ENCODE data around the gene MACROD2. TPM values are rescaled to one million over a fixed set of nuclear protein-coding genes. Genes with fewer than 3 reads are reported as not detected.
"Not testable (repeated sequence)": the region's sequence is repeated elsewhere in the genome, so short reads cannot be mapped to it uniquely, and the experiment has no call there.

The MACROD2 gene
- total RNA-seq, 1 donor from 2014 or later, result not detected

DNA sequence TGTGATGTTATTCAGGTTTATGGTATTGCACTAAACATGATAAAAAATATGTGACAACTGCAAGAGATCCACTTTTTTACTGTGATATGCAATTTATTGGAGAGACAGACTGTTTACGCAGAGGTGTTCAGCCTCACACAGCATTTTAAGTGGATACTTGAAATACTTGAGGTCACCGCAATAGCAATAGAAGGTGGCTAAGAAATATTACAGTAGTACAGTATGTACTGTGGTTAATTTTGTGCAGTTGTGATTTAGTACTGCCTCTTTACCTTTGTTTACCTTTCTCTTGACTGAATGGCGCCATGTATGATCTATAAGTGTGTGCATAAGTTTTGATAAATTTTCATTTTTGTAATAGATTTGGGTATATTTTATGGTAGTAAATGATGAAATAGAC, 17.4 kb downstream of the MACROD2 start:
- Mint-ChIP-seq H3K36me3 (ENCODE audit: low read depth) (no peaks in the 10 kb centered on the region), H3K9me3 (no peaks in the 10 kb centered on the region), H3K27ac (no peak overlapping the region), H3K27me3 (ENCODE audit: insufficient read depth) (no peaks in the 10 kb centered on the region), H3K4me3 (no peak overlapping the region), H3K4me1 (ENCODE audit: low read depth) (no peaks in the 10 kb centered on the region)
- no peak for DNase-seq (ENCODE audit: low spot score)
- intact Hi-C loops (cut with micrococcal nuclease), result no loop called here

DNA sequence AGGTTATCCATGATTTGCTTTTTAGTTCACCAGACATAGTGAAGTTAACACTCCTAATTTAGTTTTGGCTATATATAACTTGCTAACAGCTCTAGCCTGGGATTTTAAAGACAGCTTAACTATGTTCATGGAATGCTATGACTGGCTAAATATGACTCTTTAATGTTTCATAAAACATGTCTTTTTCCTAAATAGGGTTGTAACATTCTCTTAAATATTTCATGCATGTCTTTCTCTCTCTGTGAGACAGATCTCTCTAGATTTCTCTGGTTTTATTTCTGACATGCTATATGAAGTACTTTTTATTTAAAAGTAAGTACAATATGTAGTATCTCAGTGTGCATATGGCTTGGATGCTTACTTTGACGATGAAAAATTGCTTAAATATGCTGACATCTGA, 35.7 kb downstream of the MACROD2 start:
- no peak overlapping the region for H3K27ac Mint-ChIP-seq
- H3K27me3 Mint-ChIP-seq (ENCODE audit: insufficient read depth), result no peaks in the 10 kb centered on the region
- peaks cover 4% of the 10 kb centered on the region for H3K9me3 Mint-ChIP-seq
- no peak for DNase-seq (ENCODE audit: low spot score)
- no peaks in the 10 kb centered on the region for H3K4me1 Mint-ChIP-seq (ENCODE audit: low read depth)
- no peaks in the 10 kb centered on the region for H3K36me3 Mint-ChIP-seq (ENCODE audit: low read depth)
- H3K4me3 Mint-ChIP-seq, result no peak overlapping the region
- intact Hi-C loops (cut with micrococcal nuclease), result no loop called here

DNA sequence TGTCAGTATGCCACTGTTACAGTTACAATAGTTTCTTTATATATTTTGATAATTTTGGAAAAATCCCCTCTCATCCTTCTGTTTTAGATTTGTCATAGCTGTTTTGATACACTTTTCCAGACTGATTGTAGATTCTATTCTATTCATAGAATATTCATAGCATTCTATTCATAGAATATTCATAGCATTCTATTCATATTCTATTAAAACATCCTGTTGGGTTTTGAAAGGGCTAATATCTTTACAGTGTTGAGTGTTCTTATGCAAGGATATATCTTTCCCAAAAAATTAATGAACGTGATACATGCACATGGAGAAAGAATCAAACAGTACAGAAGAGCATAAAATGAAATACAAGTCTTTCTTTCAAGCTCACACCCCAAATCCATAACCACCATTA, 38.0 kb downstream of the MACROD2 start:
- H3K36me3 Mint-ChIP-seq (ENCODE audit: low read depth), result no peaks in the 10 kb centered on the region
- H3K27ac Mint-ChIP-seq, result no peak overlapping the region
- no peak overlapping the region for H3K4me3 Mint-ChIP-seq
- intact Hi-C loops (cut with micrococcal nuclease), result no loop called here
- no peak for DNase-seq (ENCODE audit: low spot score)
- H3K9me3 Mint-ChIP-seq, result peaks cover 4% of the 10 kb centered on the region
- no peaks in the 10 kb centered on the region for H3K27me3 Mint-ChIP-seq (ENCODE audit: insufficient read depth)
- H3K4me1 Mint-ChIP-seq (ENCODE audit: low read depth), result no peaks in the 10 kb centered on the region

DNA sequence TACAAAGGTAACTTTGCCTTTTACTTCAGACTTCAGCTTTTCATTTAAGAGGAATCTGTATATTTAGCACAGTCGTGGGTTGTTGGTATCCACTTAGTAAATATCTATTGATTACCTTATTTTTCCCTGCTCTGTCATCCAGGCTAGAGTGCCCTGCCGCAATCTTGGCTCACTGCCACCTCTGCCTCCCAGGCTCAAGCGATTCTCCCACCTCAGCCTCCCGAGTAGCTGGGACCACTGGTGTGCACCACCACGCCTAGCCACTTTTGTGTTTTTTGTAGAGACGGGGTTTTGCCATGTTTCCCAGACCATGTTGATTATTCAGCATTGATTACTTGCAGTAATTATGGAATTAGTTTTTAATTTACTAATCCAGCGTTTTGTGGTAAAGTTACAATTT, 41.3 kb downstream of the MACROD2 start:
- intact Hi-C loops (cut with micrococcal nuclease), result no loop called here
- Mint-ChIP-seq H3K27me3 (ENCODE audit: insufficient read depth) (no peaks in the 10 kb centered on the region), H3K4me3 (no peak overlapping the region), H3K4me1 (ENCODE audit: low read depth) (no peaks in the 10 kb centered on the region), H3K27ac (no peak overlapping the region), H3K9me3 (no peaks in the 10 kb centered on the region), H3K36me3 (ENCODE audit: low read depth) (no peaks in the 10 kb centered on the region)
- no peak for DNase-seq (ENCODE audit: low spot score)

DNA sequence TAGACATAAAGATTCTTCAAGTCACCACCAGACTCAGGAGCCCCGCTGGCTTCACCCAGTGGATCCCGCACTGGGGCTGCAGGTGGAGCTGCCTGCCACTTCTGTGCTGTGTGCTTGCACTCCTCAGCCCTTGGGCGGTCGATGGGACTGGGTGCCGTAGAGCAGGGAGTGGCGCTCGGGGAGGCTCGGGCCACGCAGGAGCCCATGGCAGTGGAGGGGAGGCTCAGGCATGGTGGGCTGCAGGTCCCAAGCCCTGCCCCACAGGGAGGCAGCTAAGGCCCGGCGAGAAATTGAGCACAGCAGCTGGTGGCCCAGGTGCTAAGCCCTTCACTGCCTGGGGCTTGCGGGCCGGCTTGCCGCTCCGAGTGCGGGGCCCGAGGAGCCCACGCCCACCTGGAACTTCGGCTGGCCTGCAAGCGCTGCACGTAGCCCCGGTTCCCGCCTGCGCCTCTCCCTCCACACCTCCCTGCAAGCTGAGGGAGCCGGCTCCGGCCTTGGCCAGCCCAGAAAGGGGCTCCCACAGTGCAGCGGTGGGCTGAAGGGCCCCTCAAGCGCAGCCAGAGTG, 49.5 kb downstream of the MACROD2 start:
- DNase-seq (ENCODE audit: low spot score); H3K9me3 Mint-ChIP-seq; H3K36me3 Mint-ChIP-seq (ENCODE audit: low read depth); H3K4me1 Mint-ChIP-seq (ENCODE audit: low read depth); H3K27me3 Mint-ChIP-seq (ENCODE audit: insufficient read depth); H3K4me3 Mint-ChIP-seq; intact Hi-C loops (cut with micrococcal nuclease); H3K27ac Mint-ChIP-seq: not testable (repeated sequence)

DNA sequence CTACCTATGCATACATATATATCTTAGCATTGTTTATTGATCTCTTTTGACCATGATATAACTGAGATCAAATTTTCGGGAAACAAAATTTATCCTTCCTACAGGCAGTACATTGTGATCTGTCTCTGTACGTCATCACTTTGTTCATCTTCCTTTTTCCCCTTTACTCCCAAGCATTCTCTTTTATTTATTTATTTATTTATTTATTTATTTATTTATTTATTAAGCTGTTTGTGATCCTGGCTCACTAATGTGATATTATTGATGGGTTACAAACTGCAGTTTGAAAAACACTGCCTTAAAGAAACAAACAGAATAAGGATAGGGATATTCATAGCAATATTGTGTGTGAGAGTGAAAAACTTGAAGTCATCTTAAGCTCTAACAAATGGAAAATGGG, 51.2 kb downstream of the MACROD2 start:
- intact Hi-C loops (cut with micrococcal nuclease), result no loop called here
- Mint-ChIP-seq H3K27me3 (ENCODE audit: insufficient read depth) (no peaks in the 10 kb centered on the region), H3K4me3 (no peak overlapping the region), H3K36me3 (ENCODE audit: low read depth) (no peaks in the 10 kb centered on the region), H3K9me3 (no peaks in the 10 kb centered on the region), H3K4me1 (ENCODE audit: low read depth) (no peaks in the 10 kb centered on the region), H3K27ac (no peak overlapping the region)
- no peak for DNase-seq (ENCODE audit: low spot score)

DNA sequence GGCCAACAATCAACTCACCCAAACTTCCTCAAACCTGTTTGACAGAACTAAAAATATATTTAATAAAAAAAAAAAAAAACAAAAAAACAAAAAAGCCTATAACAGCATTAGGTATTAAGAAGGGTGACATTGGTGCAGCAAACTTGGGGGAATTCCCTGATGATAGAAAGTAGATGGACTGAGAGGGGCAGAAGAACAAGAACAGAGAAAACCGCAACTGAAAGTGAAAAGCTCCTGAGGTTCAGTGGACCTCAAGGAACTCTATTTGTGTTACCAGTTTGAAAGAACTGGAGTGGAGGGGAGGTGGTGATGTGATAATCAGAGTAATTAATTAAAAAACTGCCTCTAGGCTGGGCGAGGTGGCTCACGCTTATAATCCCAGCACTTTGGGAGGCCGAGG, 53.8 kb downstream of the MACROD2 start:
- intact Hi-C loops (cut with micrococcal nuclease), result no loop called here
- no peaks in the 10 kb centered on the region for H3K27me3 Mint-ChIP-seq (ENCODE audit: insufficient read depth)
- no peaks in the 10 kb centered on the region for H3K4me1 Mint-ChIP-seq (ENCODE audit: low read depth)
- H3K36me3 Mint-ChIP-seq (ENCODE audit: low read depth), result no peaks in the 10 kb centered on the region
- H3K9me3 Mint-ChIP-seq, result no peaks in the 10 kb centered on the region
- no peak for DNase-seq (ENCODE audit: low spot score)
- no peak overlapping the region for H3K4me3 Mint-ChIP-seq
- no peak overlapping the region for H3K27ac Mint-ChIP-seq

DNA sequence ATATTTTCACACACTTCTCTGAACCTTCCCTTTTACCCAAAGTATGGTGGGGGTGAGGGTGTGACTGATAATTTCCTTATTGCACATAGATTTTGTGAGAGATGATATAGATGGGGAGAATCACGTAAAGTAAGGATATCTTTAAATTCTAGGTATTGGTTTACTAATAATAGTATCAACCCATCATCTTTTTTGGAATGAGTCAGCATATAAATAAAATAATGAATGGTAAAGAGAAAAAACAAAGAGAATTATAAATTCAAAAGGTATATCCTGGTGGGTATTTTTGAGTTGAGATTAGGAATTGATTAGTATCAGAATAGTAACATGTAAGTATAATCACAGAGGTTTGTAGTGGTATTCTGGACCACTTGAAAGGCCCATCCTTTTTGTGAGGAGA, 56.1 kb downstream of the MACROD2 start:
- Mint-ChIP-seq H3K36me3 (ENCODE audit: low read depth) (no peaks in the 10 kb centered on the region), H3K4me3 (no peak overlapping the region), H3K9me3 (no peaks in the 10 kb centered on the region), H3K27me3 (ENCODE audit: insufficient read depth) (no peaks in the 10 kb centered on the region), H3K27ac (no peak overlapping the region), H3K4me1 (ENCODE audit: low read depth) (no peaks in the 10 kb centered on the region)
- intact Hi-C loops (cut with micrococcal nuclease), result no loop called here
- no peak for DNase-seq (ENCODE audit: low spot score)

DNA sequence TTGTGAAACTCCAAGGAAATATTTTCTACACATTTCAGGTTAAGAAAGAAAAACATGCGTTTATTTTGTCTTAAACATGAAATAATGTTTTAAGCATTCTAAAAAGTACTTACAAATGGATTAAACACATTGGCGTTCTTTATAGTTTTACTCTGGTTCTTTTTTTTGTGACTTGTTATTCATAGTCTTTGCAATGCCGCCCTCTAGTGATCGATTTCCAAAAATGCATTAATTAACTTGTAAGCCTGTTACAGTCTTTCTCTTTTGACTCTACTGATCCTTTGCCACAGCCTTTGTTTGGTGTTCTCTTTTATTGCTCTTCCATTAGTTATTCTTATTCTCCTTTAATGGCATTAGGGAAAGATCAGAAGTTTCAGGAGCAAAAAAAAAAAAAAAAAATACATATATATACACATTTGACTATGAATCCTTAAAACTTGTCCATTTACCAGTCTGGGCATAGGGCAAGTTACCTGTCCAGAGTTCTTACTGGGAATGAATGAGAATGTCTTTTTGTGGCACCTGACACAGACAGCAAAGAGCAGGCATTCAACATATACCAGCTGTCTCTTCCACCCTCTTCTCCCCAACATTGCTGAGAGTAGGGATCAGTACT, 59.9 kb downstream of the MACROD2 start:
- no peaks in the 10 kb centered on the region for H3K4me1 Mint-ChIP-seq (ENCODE audit: low read depth)
- H3K27ac Mint-ChIP-seq, result no peak overlapping the region
- H3K4me3 Mint-ChIP-seq, result no peak overlapping the region
- no peaks in the 10 kb centered on the region for H3K36me3 Mint-ChIP-seq (ENCODE audit: low read depth)
- intact Hi-C loops (cut with micrococcal nuclease), result loop anchor here (1.0 to 5.0 kb wide), 3 partner anchors 235 to 508 kb away; partner anchors contain the start of gene ESF1
- no peak for DNase-seq (ENCODE audit: low spot score)
- no peaks in the 10 kb centered on the region for H3K27me3 Mint-ChIP-seq (ENCODE audit: insufficient read depth)
- H3K9me3 Mint-ChIP-seq, result no peaks in the 10 kb centered on the region

DNA sequence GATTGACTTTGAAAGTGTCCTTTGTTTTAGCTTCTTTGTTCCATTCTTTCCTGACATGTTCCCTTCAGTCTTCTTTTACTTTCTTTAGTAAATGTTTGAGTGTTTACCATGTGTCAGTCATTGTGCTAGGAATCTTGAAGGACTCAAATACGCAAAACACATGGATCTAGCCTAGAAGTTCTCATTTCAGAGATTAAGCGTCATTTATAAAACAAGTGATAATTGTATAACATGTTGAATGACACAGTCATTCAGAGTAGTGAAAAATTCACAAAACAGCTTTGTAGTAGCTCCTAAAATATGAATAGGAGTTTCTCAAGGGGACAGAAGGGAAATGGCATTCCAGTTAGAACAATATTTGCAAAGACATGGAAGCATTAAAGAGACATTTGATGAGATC, 66.9 kb downstream of the MACROD2 start:
- intact Hi-C loops (cut with micrococcal nuclease), result no loop called here
- no peaks in the 10 kb centered on the region for H3K9me3 Mint-ChIP-seq

DNA sequence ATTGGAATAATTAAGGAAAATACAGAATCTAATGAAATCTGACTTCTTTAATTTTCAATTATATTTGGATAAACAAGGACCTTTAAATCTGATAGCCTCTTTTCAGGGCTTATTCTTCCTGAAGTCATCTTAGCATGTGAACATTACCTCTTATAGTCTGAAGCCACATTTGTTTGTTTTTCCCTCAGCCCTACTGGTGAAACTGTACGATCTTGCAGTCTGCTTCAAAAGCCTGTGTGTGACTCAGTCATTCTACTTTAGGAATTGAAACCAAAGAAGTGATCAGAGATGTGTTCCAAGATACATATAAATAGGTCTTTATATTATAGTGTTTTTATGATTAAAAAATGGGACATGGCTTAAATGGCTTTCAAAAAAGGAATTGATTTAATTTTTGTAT, 67.5 kb downstream of the MACROD2 start:
- intact Hi-C loops (cut with micrococcal nuclease), result no loop called here
- Mint-ChIP-seq H3K9me3 (no peaks in the 10 kb centered on the region), H3K27me3 (ENCODE audit: insufficient read depth) (no peaks in the 10 kb centered on the region), H3K4me1 (ENCODE audit: low read depth) (no peaks in the 10 kb centered on the region), H3K4me3 (no peak overlapping the region), H3K27ac (no peak overlapping the region), H3K36me3 (ENCODE audit: low read depth) (no peaks in the 10 kb centered on the region)
- no peak for DNase-seq (ENCODE audit: low spot score)

More for the DNA sequence above, 66.9 kb downstream of the MACROD2 start:
- H3K4me3 Mint-ChIP-seq, result no peak overlapping the region
- no peaks in the 10 kb centered on the region for H3K36me3 Mint-ChIP-seq (ENCODE audit: low read depth)
- H3K4me1 Mint-ChIP-seq (ENCODE audit: low read depth), result no peaks in the 10 kb centered on the region
- H3K27ac Mint-ChIP-seq, result no peak overlapping the region
- DNase-seq (ENCODE audit: low spot score), result no peak
- no peaks in the 10 kb centered on the region for H3K27me3 Mint-ChIP-seq (ENCODE audit: insufficient read depth)

DNA sequence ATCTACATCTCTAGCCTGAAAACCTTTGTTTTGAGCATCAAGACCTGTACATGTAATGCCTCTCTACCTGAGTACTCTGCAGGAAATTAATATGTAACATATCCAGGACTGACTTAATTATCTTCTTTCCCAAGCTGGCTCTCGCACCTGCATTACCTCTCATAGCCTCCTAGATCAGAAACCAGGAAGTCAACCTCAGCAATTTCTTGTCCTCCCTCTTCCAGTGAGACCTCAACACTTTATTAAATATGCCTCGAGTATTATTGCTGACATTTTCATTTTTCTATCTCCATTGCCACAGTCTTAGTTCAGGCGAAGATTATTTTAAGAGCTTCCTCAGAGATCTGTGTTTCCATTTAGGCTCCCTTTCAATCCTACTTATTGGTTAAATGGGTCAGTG, 69.0 kb downstream of the MACROD2 start:
- Mint-ChIP-seq H3K27ac (no peak overlapping the region), H3K36me3 (ENCODE audit: low read depth) (no peaks in the 10 kb centered on the region), H3K4me3 (no peak overlapping the region), H3K4me1 (ENCODE audit: low read depth) (no peaks in the 10 kb centered on the region), H3K9me3 (no peaks in the 10 kb centered on the region), H3K27me3 (ENCODE audit: insufficient read depth) (no peaks in the 10 kb centered on the region)
- no peak for DNase-seq (ENCODE audit: low spot score)
- intact Hi-C loops (cut with micrococcal nuclease), result no loop called here

DNA sequence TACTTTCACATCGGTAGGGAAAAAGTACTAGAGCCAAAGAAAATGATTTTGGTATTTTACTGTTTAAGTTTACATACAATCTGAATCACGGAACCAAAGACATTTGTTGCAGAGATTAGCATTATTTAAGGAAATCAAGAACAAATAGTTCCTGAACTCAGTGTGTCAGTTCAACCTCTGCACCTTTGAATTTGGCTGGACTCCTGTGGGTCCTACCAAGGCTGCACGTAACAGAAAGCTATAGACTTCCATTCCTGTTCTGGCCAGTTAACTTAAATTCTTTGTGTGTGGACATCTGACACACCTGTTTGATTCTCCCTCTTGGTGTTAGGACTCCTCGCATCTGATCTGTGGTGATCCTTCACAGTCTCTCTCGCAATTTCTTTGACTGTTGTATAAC, 69.6 kb downstream of the MACROD2 start:
- no peaks in the 10 kb centered on the region for H3K4me1 Mint-ChIP-seq (ENCODE audit: low read depth)
- DNase-seq (ENCODE audit: low spot score), result no peak
- H3K9me3 Mint-ChIP-seq, result peaks cover 1% of the 10 kb centered on the region
- H3K4me3 Mint-ChIP-seq, result no peak overlapping the region
- intact Hi-C loops (cut with micrococcal nuclease), result no loop called here
- no peaks in the 10 kb centered on the region for H3K36me3 Mint-ChIP-seq (ENCODE audit: low read depth)
- no peaks in the 10 kb centered on the region for H3K27me3 Mint-ChIP-seq (ENCODE audit: insufficient read depth)
- no peak overlapping the region for H3K27ac Mint-ChIP-seq

DNA sequence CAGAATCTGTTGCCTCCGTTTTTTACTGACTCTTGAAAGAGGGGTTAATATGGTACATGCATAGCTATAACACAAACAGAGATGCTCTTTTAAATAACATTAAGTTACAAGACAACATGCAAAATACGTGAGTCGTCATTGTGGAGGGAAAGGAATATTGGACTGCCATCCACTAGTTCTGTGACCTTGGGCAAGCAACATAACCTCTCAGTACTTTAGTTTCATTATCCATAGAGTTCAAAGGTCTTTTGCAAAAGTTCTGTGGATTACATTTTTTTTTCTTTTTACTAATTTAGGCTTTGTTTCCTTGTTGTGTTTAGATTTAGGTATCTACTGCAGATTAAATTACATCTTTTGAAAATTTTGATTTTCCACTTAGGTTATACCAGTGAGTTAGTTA, 70.5 kb downstream of the MACROD2 start:
- Mint-ChIP-seq H3K9me3 (peaks cover 3% of the 10 kb centered on the region), H3K27ac (no peak overlapping the region), H3K36me3 (ENCODE audit: low read depth) (no peaks in the 10 kb centered on the region), H3K4me1 (ENCODE audit: low read depth) (no peaks in the 10 kb centered on the region), H3K4me3 (no peak overlapping the region), H3K27me3 (ENCODE audit: insufficient read depth) (no peaks in the 10 kb centered on the region)
- intact Hi-C loops (cut with micrococcal nuclease), result no loop called here
- DNase-seq (ENCODE audit: low spot score), result no peak
